Loucy (cell line): Measurements from ENCODE around the gene CD58.

ENCODE experiments used
- CTCF ChIP-seq: fragments of 200-600 bp; sonication (generic); conservative IDR thresholded peaks from 2 replicates; pipeline ENCODE4 v1.5.1; 2014; ENCODE audit warnings: mild to moderate bottlenecking, antibody characterized with exemption, low read length
- EZH2phosphoT487 ChIP-seq: fragments of 200-600 bp; IDR thresholded peaks from 2 replicates; pipeline ENCODE4 v1.6.1; 2018; ENCODE audit warnings: antibody characterized with exemption, mild to moderate bottlenecking, moderate library complexity, borderline replicate concordance

- no peak for TF ChIP-seq CTCF
- no peak for TF ChIP-seq EZH2phosphoT487
Measured at GRCh38 chr1:116569776-116570357, 959 bp downstream of the CD58 start.
